ENCODE measurements around the gene EN1. TPM values are rescaled to one million over a fixed set of nuclear protein-coding genes. Genes with fewer than 3 reads are reported as not detected.

The EN1 gene
- total and polyA plus RNA-seq, 8 donors: not detected

GRCh38 chr2:118833716-118834439 lies 13.6 kb downstream of the EN1 start:
- intact Hi-C loops (cut with DNase I): no loop called here
- ATAC-seq: no peak
- no peak for TF ChIP-seq CTCF (IDR thresholded peaks at IDR 0.05)

DNA sequence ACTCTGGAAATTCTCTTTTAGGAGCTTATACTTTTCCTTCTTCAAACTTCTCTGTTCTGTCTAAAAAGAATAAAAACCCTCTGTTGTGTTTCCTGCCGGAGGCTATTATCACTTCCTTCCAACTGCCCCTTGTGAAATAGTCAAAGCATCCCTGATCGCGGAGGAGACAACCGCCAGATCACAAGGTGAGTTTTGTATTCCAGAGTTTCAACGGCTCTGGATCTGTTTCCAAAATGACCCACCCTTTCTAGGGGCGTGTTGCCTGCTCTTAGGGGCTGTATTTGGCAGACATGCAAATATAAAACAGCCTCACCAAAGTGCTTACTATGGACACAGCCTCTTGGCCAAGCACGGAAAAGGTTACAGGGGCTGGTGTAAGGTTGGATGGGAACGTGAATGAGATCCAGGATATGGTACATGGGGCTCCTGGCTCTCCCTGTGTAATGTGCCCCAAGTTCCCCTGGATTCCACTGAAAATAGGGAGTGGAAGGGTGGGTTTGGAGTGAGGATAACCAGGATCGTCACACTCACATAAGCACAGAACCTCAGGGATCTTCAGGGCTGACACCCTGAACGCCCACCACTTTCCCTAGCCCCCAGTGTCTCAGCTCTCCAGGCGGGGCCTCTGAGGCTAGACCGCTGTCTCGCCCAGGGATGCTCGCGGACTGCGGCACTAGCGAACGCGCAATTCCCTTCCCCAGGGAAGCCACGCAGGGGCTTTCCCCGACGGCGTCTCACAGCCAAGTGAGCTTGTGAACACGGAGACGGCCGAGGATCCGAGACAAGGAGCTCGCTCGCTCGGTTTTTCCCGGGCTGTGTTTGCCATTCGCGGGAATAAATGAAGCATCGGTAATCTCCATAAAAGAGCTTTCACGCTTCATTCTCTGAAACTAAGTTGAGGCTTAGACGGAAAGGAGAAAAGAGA lies 14.4 kb downstream of the EN1 start:
- H3K4me1 ChIP-seq: peaks cover 14 to 19% of the 10 kb centered on the region in 2 donors
- TF ChIP-seq CTCF (IDR thresholded peaks at IDR 0.05): no peak
- DNase-seq: no peak
- intact Hi-C loops (cut with DNase I): no loop called here
- no peaks in the 10 kb centered on the region for H3K36me3 ChIP-seq
- ATAC-seq: no peak
- no peaks in the 10 kb centered on the region for H3K9me3 ChIP-seq
- H3K27ac ChIP-seq: no peak overlapping the region
- peaks cover 73 to 99% of the 10 kb centered on the region in 2 donors for H3K27me3 ChIP-seq
- H3K4me3 ChIP-seq: no peak overlapping the region

More at GRCh38 chr2:118833716-118834439, 13.6 kb downstream of the EN1 start:
- no peaks in the 10 kb centered on the region for H3K9me3 ChIP-seq
- no peak overlapping the region for H3K4me3 ChIP-seq
- no peaks in the 10 kb centered on the region for H3K36me3 ChIP-seq
- DNase-seq: no peak
- peaks cover 79 to 100% of the 10 kb centered on the region in 2 donors for H3K27me3 ChIP-seq
- peaks cover 14 to 19% of the 10 kb centered on the region in 2 donors for H3K4me1 ChIP-seq
- no peak overlapping the region for H3K27ac ChIP-seq

GRCh38 chr2:118832071-118832790 lies 15.2 kb downstream of the EN1 start:
- intact Hi-C loops (cut with DNase I): no loop called here
- no peak overlapping the region for H3K4me3 ChIP-seq
- H3K27me3 ChIP-seq: peaks cover 64 to 99% of the 10 kb centered on the region in 2 donors
- no peak for TF ChIP-seq CTCF (IDR thresholded peaks at IDR 0.05)
- no peaks in the 10 kb centered on the region for H3K36me3 ChIP-seq
- no peaks in the 10 kb centered on the region for H3K9me3 ChIP-seq
- no peak overlapping the region for H3K27ac ChIP-seq
- ATAC-seq (no peak), DNase-seq (no peak)
- H3K4me1 ChIP-seq: peaks cover 14 to 19% of the 10 kb centered on the region in 2 donors

DNA sequence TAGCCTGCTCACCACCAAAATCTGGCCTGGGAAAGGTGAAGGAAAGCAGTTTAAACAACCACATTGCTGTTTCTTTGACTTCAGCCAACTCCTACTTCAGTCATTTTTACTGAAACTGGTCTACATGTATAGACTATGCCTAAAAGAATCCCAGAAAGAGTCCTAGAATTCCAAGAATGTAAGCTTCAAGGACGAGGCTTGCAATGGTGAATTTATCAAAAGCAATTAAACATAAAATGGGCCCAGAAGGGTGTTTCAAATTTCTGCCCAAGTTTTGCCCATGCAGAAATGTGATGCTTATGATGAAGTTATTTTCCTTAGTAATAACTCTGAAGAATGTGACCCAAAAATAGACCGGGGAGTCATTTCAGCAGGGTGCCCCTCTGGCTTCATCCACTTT lies 16.6 kb downstream of the EN1 start:
- H3K9me3 ChIP-seq: no peaks in the 10 kb centered on the region
- H3K36me3 ChIP-seq: no peaks in the 10 kb centered on the region
- peaks cover 58 to 97% of the 10 kb centered on the region in 2 donors for H3K27me3 ChIP-seq
- DNase-seq (no peak), ATAC-seq (no peak)
- no peak for TF ChIP-seq CTCF (IDR thresholded peaks at IDR 0.05)
- peaks cover 11 to 15% of the 10 kb centered on the region in 2 donors for H3K4me1 ChIP-seq
- intact Hi-C loops (cut with DNase I): no loop called here
- no peak overlapping the region for H3K4me3 ChIP-seq
- H3K27ac ChIP-seq: no peak overlapping the region

Measured in left lung (tissue), 10 donors.